GM19025 (cell line): ENCODE data around the gene ZFHX3.

Experiments
- ATAC-seq: cut with Tn5 transposase; IDR thresholded peaks from one replicate; pipeline ENCODE4 v1.9.1; 2021; ENCODE audit warnings: mild to moderate bottlenecking, low read depth, moderate library complexity; ENCODE audit not compliant: unreplicated experiment

Gene ZFHX3

GRCh38 chr16:72960101-72960500 lies 87.8 kb downstream of the ZFHX3 start:
- ATAC-seq = no peak

- no peak for ATAC-seq
These were observed 88.5 kb downstream of the ZFHX3 start for GRCh38 chr16:72959301-72959996.

GRCh38 chr16:72958522-72959076 lies 89.3 kb downstream of the ZFHX3 start:
- no peak for ATAC-seq

- ATAC-seq = no peak
These were observed 90.3 kb downstream of the ZFHX3 start for GRCh38 chr16:72957303-72958277.

- no peak for ATAC-seq
These were observed 91.5 kb downstream of the ZFHX3 start for GRCh38 chr16:72956124-72957064.

- ATAC-seq = no peak
These were observed 95.1 kb downstream of the ZFHX3 start for GRCh38 chr16:72952811-72953271.

- ATAC-seq = no peak
These were observed 95.5 kb downstream of the ZFHX3 start for GRCh38 chr16:72952404-72952803.

GRCh38 chr16:72951916-72952315 lies 96.0 kb downstream of the ZFHX3 start:
- no peak for ATAC-seq

- ATAC-seq = no peak
These were observed 97.3 kb downstream of the ZFHX3 start for GRCh38 chr16:72950669-72951068.

- ATAC-seq = no peak
These were observed 99.6 kb downstream of the ZFHX3 start for GRCh38 chr16:72948238-72948829.

- no peak for ATAC-seq
These were observed 100.3 kb downstream of the ZFHX3 start for GRCh38 chr16:72947379-72948237.

GRCh38 chr16:72946474-72947194 lies 101.3 kb downstream of the ZFHX3 start:
- ATAC-seq = no peak

GRCh38 chr16:72946063-72946462 lies 101.9 kb downstream of the ZFHX3 start:
- ATAC-seq = no peak

GRCh38 chr16:72945611-72946010 lies 102.3 kb downstream of the ZFHX3 start:
- no peak for ATAC-seq

GRCh38 chr16:72944757-72945485 lies 103.0 kb downstream of the ZFHX3 start:
- no peak for ATAC-seq

GRCh38 chr16:72942021-72942420 lies 105.9 kb downstream of the ZFHX3 start:
- ATAC-seq = no peak

GRCh38 chr16:72940886-72941285 lies 107.0 kb downstream of the ZFHX3 start:
- ATAC-seq = no peak
